ENCODE results near the gene HSPA12B. TPM values are rescaled to one million over a fixed set of nuclear protein-coding genes. Genes with fewer than 3 reads are reported as not detected.

Gene HSPA12B, protein sequence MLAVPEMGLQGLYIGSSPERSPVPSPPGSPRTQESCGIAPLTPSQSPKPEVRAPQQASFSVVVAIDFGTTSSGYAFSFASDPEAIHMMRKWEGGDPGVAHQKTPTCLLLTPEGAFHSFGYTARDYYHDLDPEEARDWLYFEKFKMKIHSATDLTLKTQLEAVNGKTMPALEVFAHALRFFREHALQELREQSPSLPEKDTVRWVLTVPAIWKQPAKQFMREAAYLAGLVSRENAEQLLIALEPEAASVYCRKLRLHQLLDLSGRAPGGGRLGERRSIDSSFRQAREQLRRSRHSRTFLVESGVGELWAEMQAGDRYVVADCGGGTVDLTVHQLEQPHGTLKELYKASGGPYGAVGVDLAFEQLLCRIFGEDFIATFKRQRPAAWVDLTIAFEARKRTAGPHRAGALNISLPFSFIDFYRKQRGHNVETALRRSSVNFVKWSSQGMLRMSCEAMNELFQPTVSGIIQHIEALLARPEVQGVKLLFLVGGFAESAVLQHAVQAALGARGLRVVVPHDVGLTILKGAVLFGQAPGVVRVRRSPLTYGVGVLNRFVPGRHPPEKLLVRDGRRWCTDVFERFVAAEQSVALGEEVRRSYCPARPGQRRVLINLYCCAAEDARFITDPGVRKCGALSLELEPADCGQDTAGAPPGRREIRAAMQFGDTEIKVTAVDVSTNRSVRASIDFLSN
- 0.43 to 0.70 TPM (median 0.54 TPM) in 5 replicates for total RNA-seq (2022; extraction: Qiagen RNA extraction)

DNA sequence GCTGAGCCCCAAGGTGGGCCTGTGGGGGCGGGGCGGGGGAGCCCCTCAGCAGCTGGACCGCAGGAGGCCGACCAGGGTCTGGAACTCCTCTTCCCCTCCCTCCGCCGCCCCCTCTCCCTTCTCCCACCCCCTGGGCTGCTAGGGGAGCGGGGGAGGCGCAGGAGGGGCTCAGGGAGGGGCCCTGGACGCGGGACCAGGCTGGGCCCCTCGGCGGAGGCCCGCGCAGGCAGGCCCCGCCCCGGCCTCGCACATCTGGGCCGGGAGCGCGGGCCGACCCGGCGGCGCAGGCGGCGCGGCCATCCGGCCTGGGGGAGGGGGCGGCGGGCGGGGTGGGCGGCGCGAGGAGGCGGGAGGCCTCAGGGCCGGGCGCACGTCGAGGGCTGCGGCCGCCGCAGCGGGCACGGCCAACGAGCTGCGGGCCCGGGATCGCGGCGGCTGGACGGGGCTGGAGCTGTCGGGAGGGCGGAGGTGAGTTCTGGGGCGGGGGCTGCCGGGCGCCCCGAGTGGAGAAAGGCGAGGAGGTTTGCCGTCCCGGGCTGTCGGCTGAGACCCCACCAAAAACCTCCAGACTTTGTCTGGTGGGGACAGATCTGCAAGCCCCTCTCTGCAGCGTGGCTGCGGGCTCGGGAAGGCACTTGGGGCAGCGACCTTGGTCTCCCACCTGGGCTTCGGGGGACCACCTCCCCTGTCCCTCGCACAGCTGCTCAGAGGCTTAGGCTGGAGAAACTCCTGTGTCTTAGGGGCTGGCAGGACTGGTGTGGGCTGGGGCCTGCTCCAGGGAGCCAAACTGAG lies at the start of gene HSPA12B:
HSPA12B (plus strand) TSS at position 359 of the 792 bp plus-strand sequence. CDS start 5,990 bp downstream, outside the sequence.

DNA sequence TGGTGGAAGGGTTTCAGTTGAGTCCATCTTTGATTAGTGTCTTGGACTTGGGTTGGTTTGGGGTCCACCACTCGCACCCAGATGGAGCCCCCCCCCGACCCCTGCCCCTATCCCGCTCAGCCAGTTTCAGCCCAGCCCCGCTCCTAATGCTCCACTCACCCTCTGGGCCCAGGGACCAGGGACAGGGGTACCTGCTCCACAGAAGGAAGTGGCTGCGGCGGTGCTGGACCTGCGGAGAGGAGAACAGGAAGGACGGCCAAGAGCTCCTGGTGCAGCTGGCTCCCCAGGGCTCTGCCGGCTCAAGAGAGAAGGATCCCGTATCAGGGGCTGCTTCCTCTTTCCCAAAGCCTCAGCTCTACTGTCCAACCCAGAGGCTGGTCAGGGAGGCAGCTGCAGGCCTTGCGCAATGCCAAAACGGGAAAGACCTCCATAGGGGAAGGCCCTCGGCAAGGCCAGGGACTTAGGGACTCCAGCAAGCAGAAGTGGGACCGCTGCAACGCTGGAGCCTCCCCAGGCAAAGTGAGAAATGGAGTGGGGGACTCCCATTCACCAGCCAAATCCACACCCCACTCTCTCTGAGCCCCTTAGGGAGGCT lies 20.1 kb upstream of the HSPA12B start, which contains the start of gene SIGLEC1:
SIGLEC1 (minus strand) TSS at position 322 of the 595 bp plus-strand sequence. CDS start 5,472 bp downstream, outside the sequence.

DNA sequence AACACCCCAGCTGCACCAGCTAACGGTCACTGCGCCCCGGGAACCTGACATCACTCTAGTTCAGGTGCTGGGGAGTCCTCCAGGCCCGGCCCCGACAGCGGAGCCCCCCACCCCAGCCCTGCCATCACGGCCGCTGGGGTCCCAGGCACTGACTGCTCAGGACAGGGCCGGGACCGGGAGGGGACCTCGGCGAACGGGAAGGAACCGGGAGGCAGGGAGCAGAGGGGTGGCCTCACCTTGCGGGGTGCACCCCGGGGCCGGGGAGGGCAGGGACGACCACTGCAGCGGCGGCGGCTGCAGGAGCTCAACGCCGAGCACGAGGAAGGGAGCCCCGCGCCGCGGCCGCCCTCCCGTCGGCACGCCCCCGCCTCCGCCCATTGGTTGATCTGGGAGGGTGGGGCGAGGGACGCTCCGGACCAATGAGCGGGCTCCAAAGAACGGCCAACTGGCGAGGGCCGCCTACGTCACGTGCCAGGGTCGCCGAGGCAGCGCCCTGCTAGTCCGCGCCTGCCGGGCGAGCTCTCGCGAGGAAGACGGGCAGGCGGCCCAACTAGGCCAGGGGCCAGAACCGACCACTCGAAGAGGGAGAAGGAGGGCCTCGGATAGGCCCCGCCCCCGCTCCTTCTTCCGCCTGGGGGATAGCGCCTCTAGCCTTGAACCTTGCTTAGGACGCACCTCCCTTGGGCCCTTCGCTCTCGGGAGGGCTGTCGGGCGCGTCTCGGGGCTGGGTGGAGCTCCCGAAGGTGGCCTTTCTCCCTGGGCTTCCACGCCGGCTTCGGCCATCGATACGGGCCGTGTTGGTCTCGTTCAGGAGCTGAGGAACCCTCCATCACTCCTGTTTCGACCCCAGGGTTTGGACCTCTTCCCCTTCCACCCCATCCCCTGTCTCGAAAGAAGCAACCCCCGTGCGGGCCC lies 35.2 kb downstream of the HSPA12B start, which contains the start of gene ADISSP:
ADISSP (minus strand) TSS at position 327 of the 915 bp plus-strand sequence. CDS start 7,653 bp downstream, outside the sequence.

DNA sequence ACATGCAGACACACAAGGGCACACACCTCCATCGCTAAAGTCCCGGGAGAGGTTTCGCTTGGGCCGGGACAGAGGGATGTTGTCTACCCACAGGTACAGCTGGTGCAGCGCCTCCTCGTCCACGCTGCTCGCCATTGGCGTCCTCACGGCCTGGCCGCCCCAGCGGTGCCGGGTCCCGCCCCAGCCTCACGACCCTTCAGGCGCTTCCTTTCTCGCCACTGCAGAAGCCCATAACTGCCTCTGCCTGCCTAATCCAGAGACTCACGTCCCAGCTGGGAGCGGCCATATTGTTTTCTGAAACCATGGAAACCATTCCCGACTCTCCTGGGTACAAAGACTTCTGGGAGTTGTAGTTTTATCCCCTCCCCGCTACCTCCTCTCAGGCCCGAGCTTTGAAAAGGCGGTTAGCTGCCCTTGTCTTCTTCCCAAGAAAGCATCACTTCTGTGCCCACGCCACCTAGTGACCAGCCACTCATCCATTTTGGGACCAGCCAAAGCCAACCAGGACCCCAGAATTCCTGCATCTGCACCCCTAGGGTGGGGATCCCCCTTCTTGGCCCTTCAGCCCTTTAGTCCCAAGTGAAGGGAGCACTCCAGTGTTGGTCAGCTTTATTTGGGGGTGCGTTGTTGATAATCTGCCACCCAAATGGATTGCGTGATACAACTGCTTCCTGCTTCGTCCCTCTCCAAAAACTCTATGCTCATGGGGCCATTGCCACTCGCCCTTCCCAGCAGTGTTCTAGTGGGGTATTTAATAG lies 48.8 kb downstream of the HSPA12B start, which contains the start of gene SPEF1:
SPEF1 (minus strand) TSS at position 296 of the 758 bp plus-strand sequence; CDS start at position 135, 161 bp downstream.

DNA sequence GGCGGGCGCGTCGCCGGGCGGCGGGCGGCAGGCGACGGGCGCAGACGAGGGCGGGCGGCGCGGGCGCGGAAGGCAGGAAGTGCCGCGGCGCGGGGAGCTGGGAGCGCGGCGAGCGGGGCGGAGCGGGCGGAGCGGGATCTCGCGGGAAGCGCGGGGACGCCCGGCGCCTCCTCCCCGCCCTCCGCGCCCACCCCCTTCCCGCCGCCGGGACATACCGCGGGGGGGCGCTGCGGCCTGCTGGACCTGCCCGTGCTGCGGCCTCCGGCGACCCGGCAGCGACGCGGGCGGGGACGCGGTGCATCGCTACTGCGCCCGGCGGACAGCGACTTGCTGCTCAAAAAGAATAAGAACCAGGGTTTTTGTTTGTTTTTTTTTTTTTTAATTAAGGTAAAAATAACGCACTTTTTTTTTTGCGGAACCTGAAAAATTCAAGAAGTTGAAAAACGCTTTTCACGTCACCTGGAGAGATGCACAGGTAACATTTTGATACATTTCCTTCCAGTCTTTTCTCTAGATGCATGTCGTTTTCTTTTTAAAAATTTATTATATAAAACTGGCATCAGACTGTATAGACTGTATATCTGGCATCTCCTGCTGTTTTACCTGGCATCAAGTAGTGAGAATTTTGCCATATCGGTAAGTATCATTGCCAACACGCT lies 54.3 kb downstream of the HSPA12B start, which contains the start of gene CENPB:
CENPB (minus strand) TSS at position 76 of the 659 bp plus-strand sequence. CDS start 257 bp downstream, outside the sequence.

DNA sequence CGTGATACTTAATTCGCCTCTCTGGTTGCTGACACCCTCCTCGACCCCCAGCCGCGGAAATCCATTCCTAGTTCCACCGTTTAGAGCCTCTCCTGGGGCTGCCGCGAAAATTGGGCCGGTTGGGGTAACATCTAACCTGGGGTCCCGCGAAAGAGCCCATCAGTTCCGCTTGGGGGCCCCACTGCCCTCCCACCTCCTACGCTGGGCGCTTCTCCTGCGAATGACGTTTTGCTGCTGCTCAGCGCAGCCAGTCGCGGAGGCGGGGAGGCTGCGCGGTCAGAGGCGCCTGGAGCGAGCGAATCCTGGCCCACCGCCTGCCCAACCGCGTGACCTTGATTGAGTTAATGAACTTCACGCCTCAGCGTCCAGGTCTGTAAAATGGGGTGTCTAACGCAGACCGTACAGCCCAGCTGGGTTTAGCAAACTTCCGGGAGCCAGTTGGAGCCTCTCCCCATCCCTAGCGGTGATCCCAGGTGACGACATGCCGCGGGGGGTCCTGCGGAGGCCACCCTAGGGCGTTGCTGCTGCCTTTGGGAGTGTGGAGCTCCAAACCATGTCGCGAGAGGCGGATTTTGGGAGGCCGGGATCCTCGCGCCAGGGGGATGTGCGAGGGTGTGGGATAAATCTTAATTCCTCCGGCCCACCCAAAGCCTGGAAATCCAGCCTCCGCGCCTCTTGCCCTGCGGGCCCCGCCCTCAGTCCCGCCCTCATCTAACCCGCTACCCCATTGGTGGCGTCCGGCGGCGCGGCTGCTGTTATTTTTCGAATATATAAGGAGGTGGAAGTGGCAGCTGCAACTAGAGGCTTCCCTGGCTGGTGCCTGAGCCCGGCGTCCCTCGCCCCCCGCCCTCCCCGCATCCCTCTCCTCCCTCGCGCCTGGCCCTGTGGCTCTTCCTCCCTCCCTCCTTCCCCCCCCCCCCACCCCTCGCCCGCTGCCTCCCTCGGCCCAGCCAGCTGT lies 63.3 kb downstream of the HSPA12B start, which contains the start of gene CDC25B:
CDC25B (plus strand) TSS at position 800 of the 958 bp plus-strand sequence. CDS start 222 bp downstream, outside the sequence.

Other genes starting within 250 kb of the HSPA12B start
- not detected in 5 replicates for gene GFRA4, start 69.3 kb upstream of the HSPA12B start, total RNA-seq (2022; extraction: Qiagen RNA extraction)
- 0.05 to 0.17 TPM (median 0.09 TPM) in 4 of 5 replicates, not detected in the other for gene ADAM33, start 50.7 kb upstream of the HSPA12B start, total RNA-seq (2022; extraction: Qiagen RNA extraction)
- 0.02 to 0.03 TPM (median 0.02 TPM) in 3 of 5 replicates, not detected in the others for gene SIGLEC1, start 20.1 kb upstream of the HSPA12B start, total RNA-seq (2022; extraction: Qiagen RNA extraction)
- 102 to 158 TPM (median 151 TPM) in 5 replicates for gene ADISSP, start 35.1 kb downstream of the HSPA12B start, total RNA-seq (2022; extraction: Qiagen RNA extraction)
- gene SPEF1, start 48.8 kb downstream of the HSPA12B start, total RNA-seq (2022; extraction: Qiagen RNA extraction) = 1.3 to 2.3 TPM (median 1.9 TPM) in 5 replicates
- gene CENPB, start 54.1 kb downstream of the HSPA12B start, total RNA-seq (2022; extraction: Qiagen RNA extraction) = 101 to 123 TPM (median 120 TPM) in 5 replicates
- 208 to 221 TPM (median 209 TPM) in 5 replicates for gene CDC25B, start 63.6 kb downstream of the HSPA12B start, total RNA-seq (2022; extraction: Qiagen RNA extraction)
- 15.1 to 18.7 TPM (median 17.1 TPM) in 5 replicates for gene AP5S1, start 87.9 kb downstream of the HSPA12B start, total RNA-seq (2022; extraction: Qiagen RNA extraction)
- gene MAVS, start 114.1 kb downstream of the HSPA12B start, total RNA-seq (2022; extraction: Qiagen RNA extraction) = 18.1 to 27.2 TPM (median 23.2 TPM) in 5 replicates
- 53.1 to 62.2 TPM (median 54.5 TPM) in 5 replicates for gene PANK2, start 156.7 kb downstream of the HSPA12B start, total RNA-seq (2022; extraction: Qiagen RNA extraction)